ENCODE measurements around the gene KBTBD12.

The KBTBD12 gene

GRCh38 chr3:128001576-128001975 lies 86.5 kb downstream of the KBTBD12 start:
- no peak overlapping the region for H3K27ac ChIP-seq
- no peak for TF ChIP-seq CTCF (conservative IDR thresholded peaks at IDR 0.05)

- H3K27ac ChIP-seq = no peak overlapping the region
- TF ChIP-seq CTCF (conservative IDR thresholded peaks at IDR 0.05) = no peak
Observed at GRCh38 chr3:128004661-128005060, 89.6 kb downstream of the KBTBD12 start.

GRCh38 chr3:128006061-128007032 lies 91.3 kb downstream of the KBTBD12 start:
- no peak for TF ChIP-seq CTCF (conservative IDR thresholded peaks at IDR 0.05)
- H3K27ac ChIP-seq = no peak overlapping the region

- H3K27ac ChIP-seq = no peak overlapping the region
- TF ChIP-seq CTCF (conservative IDR thresholded peaks at IDR 0.05) = no peak
Observed at GRCh38 chr3:128007033-128007424, 92.0 kb downstream of the KBTBD12 start.

- TF ChIP-seq CTCF (conservative IDR thresholded peaks at IDR 0.05) = no peak
- H3K27ac ChIP-seq = no peak overlapping the region
Observed at GRCh38 chr3:128009952-128010846, 95.2 kb downstream of the KBTBD12 start.

GRCh38 chr3:128011140-128011539 lies 96.1 kb downstream of the KBTBD12 start:
- peak; percentile 87 for TF ChIP-seq CTCF (conservative IDR thresholded peaks at IDR 0.05)
- H3K27ac ChIP-seq = 0 out of 2 replicates have a peak overlapping the region, but pooled peaks have one; percentile 8

GRCh38 chr3:128012050-128012449 lies 97.0 kb downstream of the KBTBD12 start:
- no peak overlapping the region for H3K27ac ChIP-seq
- TF ChIP-seq CTCF (conservative IDR thresholded peaks at IDR 0.05) = no peak
